GM19023 (cell line): ENCODE data around the gene C12orf76.
"Not testable (repeated sequence)": the region's sequence is repeated elsewhere in the genome, so short reads cannot be mapped to it uniquely, and the experiment has no call there.

Source experiments
- ATAC-seq: cut with Tn5 transposase; IDR thresholded peaks from one replicate; pipeline ENCODE4 v1.9.1; 2021; ENCODE audit warnings: mild to moderate bottlenecking, moderate library complexity; ENCODE audit not compliant: unreplicated experiment

C12orf76 gene

DNA sequence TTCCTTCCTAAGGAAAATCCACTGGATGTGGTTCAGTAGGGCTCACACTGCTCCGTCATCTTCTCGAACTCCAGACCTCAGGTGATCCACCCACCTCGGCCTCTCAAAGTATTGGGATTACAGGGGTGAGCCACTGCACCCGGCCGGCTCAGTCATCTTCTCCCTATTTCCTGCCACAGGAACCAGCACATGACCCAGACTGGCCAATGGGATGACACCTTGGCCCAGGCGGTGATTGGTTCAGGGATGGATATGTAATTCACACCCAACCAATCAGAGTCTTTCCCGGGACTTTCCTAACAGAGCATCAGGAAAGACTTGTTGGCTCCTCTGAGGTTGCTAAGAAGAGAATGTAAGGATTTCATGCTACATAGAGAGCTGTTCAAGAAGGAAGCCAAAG is 19.2 kb upstream of the C12orf76 start:
- ATAC-seq, result no peak

DNA sequence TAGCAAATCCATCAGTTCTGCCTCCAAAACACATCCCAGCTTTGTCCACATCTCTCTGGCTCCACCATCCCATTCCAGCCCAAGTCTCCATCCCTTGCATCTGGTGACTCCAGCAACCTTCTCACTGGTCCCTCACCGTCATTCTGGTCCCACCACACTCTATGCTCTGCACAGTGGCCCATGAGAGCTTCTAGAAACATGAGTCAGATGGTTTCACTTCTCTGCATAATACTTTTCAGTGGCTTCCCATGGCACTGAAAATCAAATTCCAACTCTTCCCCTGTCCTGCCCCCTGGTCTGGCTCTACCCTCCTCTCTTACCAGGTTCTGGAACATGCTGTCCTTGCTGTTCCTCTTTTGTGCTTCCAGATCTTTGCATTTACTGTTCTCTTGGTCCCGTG is 17.2 kb upstream of the C12orf76 start:
- ATAC-seq, result no peak

DNA sequence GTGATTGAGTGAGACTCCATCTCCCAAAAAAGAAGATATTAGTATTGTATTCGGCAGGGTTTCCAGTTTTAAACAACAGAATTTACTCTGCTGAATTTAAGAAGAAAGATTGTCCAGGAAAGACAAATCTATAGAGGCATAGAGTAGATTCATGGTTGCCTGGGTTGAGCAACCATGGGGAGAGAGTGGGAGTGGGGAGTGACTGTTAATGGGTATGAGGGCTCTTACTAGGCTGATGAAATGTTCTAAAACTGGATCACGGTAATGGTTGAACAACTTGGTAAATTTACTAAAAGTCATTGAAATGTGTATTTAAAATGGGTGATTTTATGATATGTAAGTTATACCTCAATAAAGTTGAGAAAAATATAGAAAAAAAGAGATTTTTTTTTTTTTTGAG is 13.9 kb upstream of the C12orf76 start:
- ATAC-seq, result no peak

DNA sequence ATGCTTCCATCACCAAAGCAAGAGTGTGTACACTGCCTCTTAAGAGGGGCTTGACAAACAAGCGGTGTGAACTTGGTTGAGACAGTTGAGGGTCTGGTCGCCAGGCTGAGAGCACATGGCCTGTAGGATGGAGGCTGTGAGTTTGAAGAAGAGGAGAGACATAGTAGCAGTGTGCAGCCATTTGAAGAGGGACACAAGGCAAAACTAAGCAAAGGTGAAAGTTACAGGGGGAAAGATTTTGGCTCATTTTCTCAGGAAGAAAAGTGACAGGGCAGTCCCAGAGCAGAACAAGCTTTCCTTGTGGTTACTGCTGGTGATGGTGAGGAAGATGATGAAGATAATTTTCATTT is 11.3 kb upstream of the C12orf76 start:
- ATAC-seq, result no peak

DNA sequence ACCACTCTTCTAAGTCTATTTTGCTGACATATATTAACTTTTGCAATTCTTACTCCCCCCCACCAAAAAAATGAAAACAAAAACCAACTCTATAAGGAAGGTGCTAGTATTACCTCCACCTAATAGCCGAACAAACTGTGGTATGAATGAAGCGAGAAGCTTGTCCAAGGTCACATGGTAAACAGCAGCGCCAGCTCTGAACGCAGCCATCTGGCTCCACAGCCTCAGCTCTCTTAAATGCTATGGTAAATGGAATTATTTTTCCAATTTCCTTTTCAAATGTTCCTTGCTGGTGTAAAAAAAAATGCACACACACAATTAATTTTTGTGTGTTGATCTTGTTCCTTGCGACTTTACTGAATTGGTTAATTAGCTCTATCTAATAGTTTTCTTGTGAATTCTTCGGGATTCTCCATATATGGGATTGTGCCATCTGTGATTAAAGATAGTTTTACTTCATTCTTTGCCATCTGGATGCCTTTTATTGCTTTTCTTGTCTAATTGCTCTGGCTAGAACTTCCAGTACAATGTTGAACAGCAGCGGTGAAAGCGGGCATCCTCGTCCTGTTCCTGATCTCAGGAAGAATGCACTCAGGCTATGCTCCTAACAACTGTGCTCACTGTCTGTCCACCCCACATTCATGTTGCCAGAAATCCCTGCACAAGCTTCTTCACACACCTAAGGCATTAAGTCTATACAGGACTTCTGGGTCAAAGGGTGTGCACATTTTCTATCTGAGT is 10.7 kb upstream of the C12orf76 start:
- ATAC-seq, result no peak

DNA sequence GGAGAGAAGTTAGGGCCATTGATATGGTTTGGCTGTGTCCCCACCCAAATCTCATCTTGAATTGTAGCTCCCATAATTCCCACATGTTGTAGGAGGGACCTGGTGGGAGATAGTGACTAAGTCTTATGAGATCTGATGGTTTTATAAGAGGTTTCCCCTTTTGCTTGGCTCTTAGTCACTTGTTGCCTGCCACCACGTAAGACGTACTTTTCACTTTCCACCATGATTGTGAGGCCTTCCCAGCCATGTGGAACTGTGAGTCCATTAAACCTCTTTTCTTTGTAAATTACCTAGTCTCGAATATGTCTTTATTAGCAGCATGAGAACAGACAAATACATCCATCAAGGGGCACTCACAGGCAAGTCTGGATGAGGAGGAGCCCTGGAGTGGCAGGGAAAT is 8.3 kb upstream of the C12orf76 start:
- not testable (repeated sequence) for ATAC-seq

DNA sequence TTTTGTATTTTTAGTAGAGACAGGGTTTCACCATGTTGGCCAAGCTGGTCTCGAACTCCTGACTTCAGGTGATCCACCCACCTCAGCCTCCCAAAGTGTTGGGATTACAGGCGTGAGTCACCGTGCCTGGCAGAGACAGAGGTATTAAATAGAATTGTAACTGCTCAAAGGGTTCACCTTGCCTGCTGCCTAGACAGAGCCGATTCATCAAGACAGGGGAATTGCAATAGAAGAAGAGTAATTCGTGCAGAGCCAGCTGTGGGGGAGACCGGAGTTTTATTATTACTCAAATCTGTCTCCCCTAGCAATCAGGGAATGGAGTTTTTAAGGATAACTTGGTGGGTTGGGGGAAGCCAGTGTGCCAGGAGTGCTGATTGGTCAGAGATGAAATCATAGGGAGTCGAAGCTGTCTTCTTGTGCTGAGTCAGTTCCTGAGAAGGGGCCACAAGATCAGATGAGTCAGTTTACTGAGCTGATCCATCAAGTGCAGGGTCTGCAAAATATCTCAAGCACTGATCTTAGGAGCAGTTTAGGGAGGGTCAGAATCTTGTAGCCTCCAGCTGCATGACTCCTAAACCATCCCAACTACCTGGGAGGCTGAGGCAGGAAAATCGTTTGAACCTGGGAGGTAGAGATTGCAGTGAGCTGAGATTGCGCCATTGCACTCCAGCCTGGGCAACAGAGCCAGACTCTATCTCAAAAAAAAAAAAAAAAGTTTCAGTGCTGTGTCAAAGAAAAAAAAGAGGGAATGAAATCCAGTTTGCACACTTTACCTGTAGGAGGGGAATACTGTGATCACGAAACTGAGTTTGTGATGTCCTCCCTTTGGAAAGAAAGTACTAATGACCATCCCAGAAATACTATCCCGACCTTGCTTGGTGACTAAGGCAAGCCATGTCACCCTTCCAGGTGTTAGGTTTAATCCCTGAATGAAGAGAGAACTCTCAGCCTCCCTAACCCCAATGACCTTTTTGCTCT is 7.3 kb upstream of the C12orf76 start:
- ATAC-seq, result not testable (repeated sequence)

DNA sequence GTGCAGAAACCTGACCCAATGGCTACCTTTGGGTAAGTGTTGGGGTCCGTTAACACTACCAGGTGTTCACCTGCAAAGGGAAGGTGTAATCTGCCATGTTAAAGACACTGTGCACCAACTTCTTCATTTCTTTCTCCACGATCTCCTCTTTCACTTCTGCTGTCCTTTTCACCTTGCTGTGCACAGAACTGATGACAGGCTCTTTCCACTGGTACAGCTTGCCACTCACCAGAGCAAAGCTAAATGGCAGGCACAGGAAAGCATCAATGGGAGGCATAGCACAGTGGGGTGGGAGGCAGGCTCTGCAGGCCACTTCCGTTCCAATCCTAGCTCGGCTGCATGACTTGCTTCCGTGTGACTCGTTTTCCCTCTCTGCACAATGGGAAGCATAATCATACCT is 2.6 kb upstream of the C12orf76 start:
- ATAC-seq, result no peak

DNA sequence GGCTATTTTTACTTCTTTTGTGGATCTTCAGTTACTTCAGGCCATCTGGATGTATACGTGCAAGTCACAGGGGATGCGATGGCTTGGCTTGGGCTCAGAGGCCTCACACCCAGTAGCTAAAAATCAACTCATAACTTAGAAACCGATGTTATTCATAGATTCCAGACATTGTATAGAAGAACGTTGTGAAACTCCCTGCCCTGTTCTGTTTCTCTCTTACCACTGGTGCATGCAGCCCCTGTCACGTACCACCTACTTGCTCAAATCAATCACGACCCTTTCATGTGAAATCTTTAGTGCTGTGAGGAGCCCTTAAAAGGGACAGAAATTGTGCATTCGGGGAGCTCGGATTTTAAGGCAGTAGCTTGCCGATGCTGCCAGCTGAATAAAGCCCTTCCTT is 1.3 kb upstream of the C12orf76 start:
- ATAC-seq, result not testable (repeated sequence)

DNA sequence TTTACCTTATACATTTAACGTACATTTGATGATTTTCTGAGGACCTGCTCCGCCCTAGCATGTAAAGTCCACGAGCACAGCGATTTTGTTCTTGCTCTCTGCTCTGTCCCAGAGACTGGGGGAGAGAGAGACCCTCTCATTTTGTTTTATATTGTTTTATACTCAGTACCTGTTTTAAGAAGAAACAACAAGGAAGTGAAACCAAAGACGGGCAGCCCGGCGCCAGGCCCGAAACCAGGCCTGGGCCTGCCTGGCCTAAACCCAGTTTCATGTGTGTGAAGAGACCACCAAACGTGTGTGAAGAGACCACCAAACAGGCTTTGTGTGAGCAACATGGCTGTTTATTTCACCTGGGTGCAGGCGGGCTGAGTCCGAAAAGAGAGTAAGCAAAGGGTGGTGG is 712 bp upstream of the C12orf76 start:
- not testable (repeated sequence) for ATAC-seq

DNA sequence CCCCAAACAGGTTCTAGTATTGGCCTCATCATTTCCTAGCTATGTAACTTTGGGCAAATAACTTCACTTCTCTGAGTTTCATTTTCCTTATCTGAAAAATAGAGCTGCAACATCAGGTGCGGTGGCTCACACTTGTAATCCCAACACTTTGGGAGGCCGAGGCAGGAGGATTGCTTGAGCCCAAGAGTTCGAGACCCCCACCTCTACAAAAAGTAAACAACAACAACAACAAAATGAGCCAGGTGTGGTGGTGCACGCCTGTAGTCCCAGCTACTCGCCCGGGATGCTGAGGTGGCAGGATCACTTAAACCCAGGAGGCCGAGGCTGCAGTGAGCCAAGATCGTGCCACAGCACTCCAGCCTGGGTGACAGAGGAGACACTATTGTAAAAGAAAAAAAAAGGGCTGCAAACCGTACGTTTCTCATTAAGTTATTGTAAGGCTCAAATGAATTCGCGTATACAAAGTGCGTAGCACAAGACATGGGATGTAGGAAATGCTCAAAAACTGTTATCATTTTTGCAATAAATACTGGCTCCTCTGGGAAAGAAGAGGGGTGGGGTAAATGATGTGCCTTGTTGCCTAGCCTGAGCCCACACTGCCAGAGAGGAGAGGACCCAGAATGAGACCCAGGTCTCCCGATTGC is 903 bp downstream of the C12orf76 start:
- ATAC-seq, result no peak

DNA sequence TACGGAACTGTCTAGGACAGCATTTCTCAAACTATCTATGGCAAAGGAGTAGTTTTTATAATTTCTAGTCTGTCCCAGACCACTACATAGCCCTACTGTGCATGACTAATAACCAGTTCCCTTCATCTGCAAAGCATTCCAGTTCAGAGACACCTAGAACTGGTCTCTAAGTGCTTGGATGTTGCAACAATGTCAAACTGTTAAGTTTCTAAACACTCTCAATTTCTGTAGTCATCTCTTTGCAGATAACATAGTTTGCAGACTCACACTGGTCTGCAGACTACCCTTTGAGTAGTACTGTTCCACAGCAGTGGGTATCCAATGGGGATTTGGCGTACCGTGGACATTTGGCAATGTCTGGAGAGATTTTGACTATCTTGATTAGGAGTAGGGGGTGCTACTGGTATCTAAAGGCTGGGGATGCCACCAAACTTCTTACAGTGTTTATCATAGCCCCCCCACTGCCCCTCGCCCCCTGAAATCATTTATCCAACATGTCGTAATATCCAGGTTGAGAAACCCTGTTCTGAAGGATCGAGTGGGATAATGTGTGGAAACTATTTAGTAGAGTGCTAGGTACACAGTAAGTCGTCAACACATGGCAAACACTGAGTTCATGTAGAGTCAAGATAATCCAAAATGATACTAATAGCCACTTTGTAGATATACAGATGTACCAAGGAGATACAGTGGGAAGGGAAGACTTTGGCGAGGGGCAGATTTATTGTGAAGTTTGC is 1.7 kb downstream of the C12orf76 start:
- ATAC-seq, result no peak

DNA sequence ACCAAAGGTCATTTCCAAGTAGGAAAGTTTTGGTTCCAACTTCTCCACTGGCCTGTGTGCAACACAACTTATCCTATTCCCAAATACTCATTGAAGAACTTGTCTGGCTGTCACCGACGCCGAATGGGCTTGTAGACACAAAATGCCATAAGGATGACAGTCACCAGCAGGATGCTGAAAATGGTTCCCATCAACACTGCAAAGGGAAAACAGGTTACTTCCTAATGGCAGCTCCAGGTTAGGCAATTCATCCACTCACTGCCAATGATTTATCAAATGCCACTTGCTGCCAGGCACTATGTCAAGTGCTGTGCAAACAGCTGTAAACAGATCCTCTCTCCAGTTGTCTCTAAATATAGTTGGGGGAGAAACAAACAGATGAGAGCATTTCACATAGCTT is 6.1 kb downstream of the C12orf76 start:
- no peak for ATAC-seq

DNA sequence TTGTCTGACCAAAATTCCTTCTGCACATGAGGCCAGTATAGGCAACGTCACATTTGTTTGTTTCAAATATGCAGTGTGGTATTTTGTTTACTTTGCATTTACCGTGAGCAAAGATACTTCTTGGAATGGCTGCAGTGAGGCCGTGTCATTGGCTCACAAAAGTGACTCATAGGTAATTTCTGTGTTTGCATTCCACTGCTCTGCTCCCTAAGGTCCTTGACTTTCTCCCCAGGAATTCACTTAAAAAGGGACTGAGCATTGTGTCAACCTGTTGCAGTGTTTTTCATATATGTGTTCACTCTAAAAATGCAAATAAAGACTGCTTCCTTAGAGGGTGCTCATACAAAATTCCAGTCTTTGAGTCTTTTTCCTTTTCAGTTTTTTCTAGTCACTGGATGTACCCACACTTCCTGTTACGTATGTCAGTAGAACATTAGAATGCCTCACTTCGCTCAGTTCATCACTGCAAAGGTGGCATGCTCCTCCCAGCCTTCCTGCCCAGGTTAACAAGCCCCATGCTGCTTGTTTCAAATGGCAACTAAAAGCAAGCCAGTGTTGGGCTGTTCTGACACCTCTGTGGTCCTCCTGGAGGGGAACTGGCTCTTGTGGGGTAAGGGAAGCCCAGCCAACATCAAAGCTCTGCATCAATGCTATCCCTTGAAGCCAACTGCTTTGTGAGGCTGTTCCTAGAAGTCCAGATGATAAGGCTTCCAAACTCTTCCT is 9.1 kb downstream of the C12orf76 start:
- ATAC-seq, result no peak

DNA sequence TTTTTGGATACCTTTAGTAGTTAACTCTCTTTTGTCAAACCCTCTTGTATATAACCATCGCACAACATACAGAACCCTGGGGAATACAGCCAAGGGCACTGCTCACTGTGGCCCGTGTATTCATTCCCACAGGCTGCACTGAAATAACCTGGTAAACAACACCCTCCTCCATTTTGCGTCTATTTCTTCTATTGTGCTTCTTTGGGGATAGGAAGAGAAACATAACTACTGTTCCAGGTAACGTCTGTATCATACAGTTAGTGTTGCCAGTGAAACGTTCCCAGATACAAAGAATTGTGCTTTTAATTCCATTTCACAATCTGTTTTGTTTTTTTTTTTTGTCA is 9.6 kb downstream of the C12orf76 start:
- ATAC-seq, result no peak

DNA sequence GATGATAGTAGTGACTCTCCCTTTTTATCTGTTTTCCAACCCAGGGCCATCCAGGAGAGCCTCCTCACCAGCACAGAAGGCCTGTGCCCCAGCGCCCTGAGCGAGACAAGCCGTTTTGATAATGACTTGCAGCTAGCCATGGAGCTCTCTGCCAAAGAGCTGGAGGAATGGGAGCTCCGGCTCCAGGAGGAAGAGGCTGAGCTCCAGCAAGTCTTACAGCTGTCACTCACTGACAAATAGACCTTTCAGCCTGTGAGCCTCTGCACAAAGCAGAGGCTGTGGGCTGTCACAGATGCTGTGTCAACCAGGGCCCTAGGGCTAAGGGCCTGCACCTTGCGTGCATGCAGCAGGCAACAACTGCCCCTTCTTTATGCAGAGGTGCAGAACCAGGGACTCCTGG is 11.0 kb downstream of the C12orf76 start:
- no peak for ATAC-seq

DNA sequence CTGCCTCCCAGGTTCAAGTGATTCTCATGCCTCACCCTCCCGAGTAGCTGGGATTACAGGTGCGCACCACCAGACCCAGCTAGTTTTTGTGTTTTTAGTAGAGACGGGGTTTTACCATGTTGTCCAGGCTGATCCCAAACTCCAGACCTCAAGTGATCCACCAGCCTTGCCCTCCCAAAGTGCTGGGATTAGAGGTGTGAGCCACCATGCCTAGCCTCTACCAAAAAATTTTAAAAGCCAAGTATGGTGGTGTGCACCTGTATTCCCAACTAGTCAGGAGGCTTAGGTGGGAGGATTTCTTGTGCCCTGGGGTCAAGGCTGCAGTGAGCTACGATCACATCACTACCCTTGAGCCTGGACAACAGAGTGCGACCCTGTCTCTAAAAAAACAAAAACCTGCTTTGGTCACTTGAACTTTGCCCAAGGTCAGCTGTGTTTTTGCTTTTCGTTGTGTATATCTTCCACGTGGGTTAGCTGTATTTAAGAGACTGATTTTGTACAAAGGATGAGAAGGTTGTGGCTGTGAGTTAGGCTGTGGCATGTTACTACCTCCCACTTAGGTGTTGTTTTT is 12.7 kb downstream of the C12orf76 start:
- ATAC-seq, result no peak

DNA sequence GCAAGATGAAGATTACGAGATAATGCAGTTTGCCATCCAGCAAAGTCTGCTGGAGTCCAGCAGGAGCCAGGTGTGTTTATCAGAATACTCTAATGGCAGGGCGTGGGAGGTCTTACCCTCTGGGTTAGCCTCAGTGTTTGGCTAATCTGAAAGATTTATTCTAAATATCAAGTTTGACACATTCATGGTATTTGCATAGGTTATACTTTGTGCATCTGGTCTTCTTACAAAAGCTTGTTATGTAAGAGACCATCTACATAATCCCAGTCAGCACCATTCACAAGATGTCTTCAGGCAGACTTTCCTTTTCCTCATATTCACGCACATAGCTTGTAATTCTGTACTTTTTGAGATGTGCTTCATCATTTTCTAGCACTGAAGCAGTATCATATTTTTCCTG is 14.4 kb downstream of the C12orf76 start:
- no peak for ATAC-seq

DNA sequence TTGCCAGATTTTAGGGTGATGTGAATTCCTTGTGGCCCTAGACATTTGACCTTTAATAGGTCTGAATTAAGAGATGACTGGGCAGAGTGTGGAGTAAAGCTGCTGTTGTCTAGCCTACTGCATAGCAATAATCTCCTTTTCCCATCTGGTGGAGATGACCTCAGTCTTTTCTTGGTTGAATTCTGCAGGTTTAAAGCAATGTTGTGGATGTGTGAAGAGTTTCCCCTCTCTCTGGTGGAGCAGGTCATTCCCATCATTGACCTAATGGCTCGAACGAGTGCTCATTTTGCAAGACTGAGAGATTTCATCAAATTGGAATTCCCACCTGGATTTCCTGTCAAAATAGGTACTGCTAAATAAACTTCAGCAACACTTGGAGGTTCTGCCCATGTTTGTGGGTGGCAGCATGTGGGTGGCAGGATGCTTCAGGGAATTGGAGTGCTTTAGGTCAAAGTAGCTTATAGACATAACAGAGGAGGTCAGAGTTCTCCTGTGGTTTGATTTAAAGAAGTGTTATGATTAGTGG is 19.0 kb downstream of the C12orf76 start:
- ATAC-seq, result no peak

DNA sequence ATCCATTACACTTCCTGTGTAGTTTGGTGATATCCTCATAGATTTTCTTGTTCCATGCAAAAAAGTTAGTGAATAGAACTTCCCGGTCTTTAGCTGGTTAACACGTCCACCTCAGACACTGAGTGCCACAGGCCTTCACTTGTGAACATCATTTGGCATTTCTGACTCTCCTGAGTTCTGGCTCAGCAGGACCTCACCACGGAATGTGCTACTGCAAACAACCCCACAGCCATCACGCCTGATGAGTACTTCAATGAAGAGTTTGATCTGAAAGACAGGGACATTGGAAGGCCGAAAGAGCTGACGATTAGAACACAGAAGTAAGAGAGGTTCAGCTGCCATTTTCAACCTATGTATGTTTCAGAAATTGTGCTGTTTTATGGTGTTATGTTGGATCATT is 20.0 kb downstream of the C12orf76 start:
- no peak for ATAC-seq
